ENCODE measurements around the gene CERS6. TPM values are rescaled to one million over a fixed set of nuclear protein-coding genes. Genes with fewer than 3 reads are reported as not detected.

The CERS6 gene
- total and polyA plus RNA-seq, 8 donors: 18.8 to 24.5 (median 22.1) TPM

DNA sequence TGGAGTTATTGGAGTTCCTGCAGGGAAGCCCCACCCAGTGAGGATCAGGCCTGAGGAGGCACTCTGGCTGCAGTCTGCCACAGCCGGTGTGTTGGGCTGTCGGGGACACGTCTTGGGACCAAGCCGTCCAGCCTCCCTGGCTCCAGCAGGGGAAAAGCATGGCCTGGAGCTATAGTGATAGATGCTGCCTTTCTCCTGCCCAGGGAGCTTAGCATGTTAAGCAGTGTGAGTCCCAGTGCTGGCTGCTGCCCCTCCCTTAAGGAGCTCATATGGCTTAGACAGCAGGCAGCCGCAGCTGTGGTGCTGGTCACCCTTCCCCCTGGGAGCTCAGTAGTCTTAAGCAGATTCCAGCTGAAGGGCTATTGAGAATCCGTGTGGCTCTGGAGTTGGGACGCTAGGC, 78.9 kb downstream of the CERS6 start:
- Histone ChIP-seq H3K4me3 (no peak overlapping the region), H3K27me3 (no peaks in the 10 kb centered on the region), H3K9me3 (peaks cover 0 to 8% of the 10 kb centered on the region in 2 donors), H3K4me1 (peaks cover 0 to 26% of the 10 kb centered on the region in 2 donors), H3K27ac (no peak overlapping the region), H3K36me3 (no peaks in the 10 kb centered on the region)
- ATAC-seq (no peak), DNase-seq (no peak)
- TF ChIP-seq, protein P1, sequence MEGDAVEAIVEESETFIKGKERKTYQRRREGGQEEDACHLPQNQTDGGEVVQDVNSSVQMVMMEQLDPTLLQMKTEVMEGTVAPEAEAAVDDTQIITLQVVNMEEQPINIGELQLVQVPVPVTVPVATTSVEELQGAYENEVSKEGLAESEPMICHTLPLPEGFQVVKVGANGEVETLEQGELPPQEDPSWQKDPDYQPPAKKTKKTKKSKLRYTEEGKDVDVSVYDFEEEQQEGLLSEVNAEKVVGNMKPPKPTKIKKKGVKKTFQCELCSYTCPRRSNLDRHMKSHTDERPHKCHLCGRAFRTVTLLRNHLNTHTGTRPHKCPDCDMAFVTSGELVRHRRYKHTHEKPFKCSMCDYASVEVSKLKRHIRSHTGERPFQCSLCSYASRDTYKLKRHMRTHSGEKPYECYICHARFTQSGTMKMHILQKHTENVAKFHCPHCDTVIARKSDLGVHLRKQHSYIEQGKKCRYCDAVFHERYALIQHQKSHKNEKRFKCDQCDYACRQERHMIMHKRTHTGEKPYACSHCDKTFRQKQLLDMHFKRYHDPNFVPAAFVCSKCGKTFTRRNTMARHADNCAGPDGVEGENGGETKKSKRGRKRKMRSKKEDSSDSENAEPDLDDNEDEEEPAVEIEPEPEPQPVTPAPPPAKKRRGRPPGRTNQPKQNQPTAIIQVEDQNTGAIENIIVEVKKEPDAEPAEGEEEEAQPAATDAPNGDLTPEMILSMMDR (IDR thresholded peaks at IDR 0.05): no peak
- intact Hi-C loops (cut with DNase I): no loop called here

GRCh38 chr2:168536925-168537466, 80.9 kb downstream of the CERS6 start:
- Histone ChIP-seq H3K4me1 (peaks cover 0 to 10% of the 10 kb centered on the region in 2 donors), H3K4me3 (no peak overlapping the region), H3K36me3 (no peaks in the 10 kb centered on the region), H3K27me3 (no peaks in the 10 kb centered on the region), H3K27ac (no peak overlapping the region), H3K9me3 (peaks cover 0 to 16% of the 10 kb centered on the region in 2 donors)
- intact Hi-C loops (cut with DNase I): no loop called here
- DNase-seq (no peak), ATAC-seq (no peak)
- TF ChIP-seq, protein P1 (IDR thresholded peaks at IDR 0.05): no peak

DNA sequence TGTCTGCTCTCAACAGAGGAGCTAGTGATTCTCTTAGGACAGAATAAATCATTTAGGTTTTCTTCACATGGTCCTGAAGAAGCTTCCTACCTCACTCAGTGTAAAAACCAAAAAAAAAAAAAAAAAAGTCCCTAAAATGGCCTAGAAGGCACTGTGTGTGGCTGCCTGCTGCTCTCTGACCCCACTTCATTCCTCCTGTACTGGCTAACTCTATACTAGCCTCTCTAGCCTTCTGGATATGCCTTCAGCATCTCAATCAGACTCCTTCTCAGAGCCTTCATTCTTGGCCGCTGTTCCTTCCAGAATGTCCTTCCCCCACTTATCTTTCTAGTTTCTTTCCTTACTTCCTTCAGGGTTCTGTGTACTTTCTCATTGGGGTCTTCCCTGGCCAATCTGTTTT, 82.1 kb downstream of the CERS6 start:
- peaks cover 0 to 16% of the 10 kb centered on the region in 2 donors for H3K9me3 ChIP-seq
- no peaks in the 10 kb centered on the region for H3K36me3 ChIP-seq
- no peak overlapping the region for H3K27ac ChIP-seq
- ATAC-seq (no peak), DNase-seq (no peak)
- no peaks in the 10 kb centered on the region for H3K27me3 ChIP-seq
- intact Hi-C loops (cut with DNase I): no loop called here
- no peak overlapping the region for H3K4me3 ChIP-seq
- TF ChIP-seq, protein P1 (IDR thresholded peaks at IDR 0.05): no peak
- peaks cover 0 to 6% of the 10 kb centered on the region in 2 donors for H3K4me1 ChIP-seq

GRCh38 chr2:168538534-168538933, 82.5 kb downstream of the CERS6 start:
- no peak overlapping the region for H3K27ac ChIP-seq
- peaks cover 0 to 16% of the 10 kb centered on the region in 2 donors for H3K9me3 ChIP-seq
- ATAC-seq (no peak), DNase-seq (no peak)
- intact Hi-C loops (cut with DNase I): no loop called here
- H3K4me1 ChIP-seq: peaks cover 0 to 6% of the 10 kb centered on the region in 2 donors
- no peaks in the 10 kb centered on the region for H3K27me3 ChIP-seq
- no peak overlapping the region for H3K4me3 ChIP-seq
- TF ChIP-seq, protein P1 (IDR thresholded peaks at IDR 0.05): no peak
- H3K36me3 ChIP-seq: no peaks in the 10 kb centered on the region

DNA sequence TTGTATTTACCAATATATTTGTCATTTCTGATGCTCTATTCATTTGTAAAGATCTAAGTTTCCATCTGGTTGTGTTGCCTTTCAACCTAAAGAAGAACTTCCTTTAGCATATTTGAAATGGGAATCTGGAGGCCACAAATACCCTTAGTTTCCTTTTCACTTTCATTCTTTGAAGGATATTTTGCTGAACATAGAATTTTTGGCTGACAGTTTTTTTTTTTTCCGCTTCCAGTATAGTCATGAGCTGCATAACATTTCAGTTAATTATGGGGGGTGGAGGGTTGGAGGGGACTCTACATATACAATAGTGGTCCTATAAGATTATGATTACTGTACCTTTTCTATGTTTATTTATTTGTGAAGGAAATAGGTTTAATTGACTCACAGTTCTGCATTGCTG, 83.9 kb downstream of the CERS6 start:
- H3K4me3 ChIP-seq: no peak overlapping the region
- intact Hi-C loops (cut with DNase I): no loop called here
- no peak overlapping the region for H3K27ac ChIP-seq
- H3K27me3 ChIP-seq: no peaks in the 10 kb centered on the region
- peaks cover 0 to 16% of the 10 kb centered on the region in 2 donors for H3K9me3 ChIP-seq
- no peak for DNase-seq
- TF ChIP-seq, protein P1 (IDR thresholded peaks at IDR 0.05): no peak
- no peaks in the 10 kb centered on the region for H3K36me3 ChIP-seq
- H3K4me1 ChIP-seq: peaks cover 0 to 6% of the 10 kb centered on the region in 2 donors
- ATAC-seq: no peak
